IMR-90 (cell line): ENCODE measurements around the gene NUBPL. TPM values are rescaled to one million over a fixed set of nuclear protein-coding genes. Genes with fewer than 3 reads are reported as not detected.

Experiments
- ATAC-seq: fragments of 200-7000 bp; cut with Tn5 transposase; 2 replicates; pipeline ENCODE4 v1.9.1; 2020; ENCODE audit warnings: low read depth, mild to moderate bottlenecking, moderate library complexity
- BruUV-seq: library from RNA; stranded (reverse); fragments of 400-500 nt; replicated peaks from 2 replicates; lab custom pipeline; 2021; lab: Mats Ljungman, UMichigan
- CTCF ChIA-PET: fragments of 300-600 bp; formaldehyde crosslinking; extraction: SDS; loops from one replicate; lab custom pipeline; 2021; ENCODE audit warnings: antibody characterized with exemption; lab: Yijun Ruan, JAX
- POLR2A ChIA-PET: fragments of 300-600 bp; sonication (Branson Sonifier 250); formaldehyde crosslinking; loops from one replicate; lab custom pipeline; 2022; ENCODE audit warnings: antibody characterized with exemption; ENCODE audit not compliant: unreplicated experiment; lab: Charles Lee
- DNase-seq: peaks from one replicate; pipeline ENCODE4 v3.0.0; 2013
- H2AFZ ChIP-seq: replicated peaks from 2 replicates; pipeline ENCODE3; 2013; ENCODE audit warnings: low read length, mild to moderate bottlenecking; ENCODE audit not compliant: poor library complexity
- H2AK5ac ChIP-seq: 2 replicates; pipeline ENCODE4 v1.6.1; 2013; ENCODE audit warnings: low read depth, low read length, inconsistent platforms
- H2AK9ac ChIP-seq: replicated peaks from 2 replicates; pipeline ENCODE3; 2013; ENCODE audit warnings: mild to moderate bottlenecking, low read depth, low read length, moderate library complexity; ENCODE audit not compliant: poor library complexity
- H2BK120ac ChIP-seq: 2 replicates; pipeline ENCODE4 v1.6.1; 2013; ENCODE audit warnings: low read depth, low read length, inconsistent platforms
- H2BK15ac ChIP-seq: 3 replicates; pipeline ENCODE4 v1.6.1; 2013; ENCODE audit warnings: low read depth, low read length, inconsistent platforms
- H2BK20ac ChIP-seq: 2 replicates; pipeline ENCODE4 v1.6.1; 2013; ENCODE audit warnings: low read depth, mild to moderate bottlenecking, inconsistent platforms, low read length, moderate library complexity
- H2BK5ac ChIP-seq: 2 replicates; pipeline ENCODE4 v1.6.1; 2013; ENCODE audit warnings: mild to moderate bottlenecking, low read depth, low read length, inconsistent platforms; ENCODE audit not compliant: poor library complexity, severe bottlenecking
- H3K14ac ChIP-seq: replicated peaks from 2 replicates; pipeline ENCODE4 v1.6.1; 2013; ENCODE audit warnings: low read depth, low read length, inconsistent platforms
- H3K18ac ChIP-seq: 2 replicates; pipeline ENCODE4 v1.6.1; 2013; ENCODE audit warnings: low read depth, low read length, control low read depth
- H3K23ac ChIP-seq: 2 replicates; pipeline ENCODE4 v1.6.1; 2013; ENCODE audit warnings: low read depth, low read length, inconsistent platforms
- H3K27ac ChIP-seq: 2 replicates; pipeline ENCODE4 v1.5.1; 2013; ENCODE audit warnings: mild to moderate bottlenecking, control low read depth, low read length; ENCODE audit not compliant: insufficient read depth
- H3K27me3 ChIP-seq: 2 replicates; pipeline ENCODE4 v1.6.1; 2013; ENCODE audit warnings: low read length; ENCODE audit not compliant: control insufficient read depth, insufficient read depth
- H3K36me3 ChIP-seq: 2 replicates; pipeline ENCODE4 v1.6.1; 2013; ENCODE audit warnings: low read length, mixed read lengths; ENCODE audit not compliant: control insufficient read depth, insufficient read depth
- H3K4ac ChIP-seq: 2 replicates; pipeline ENCODE4 v1.6.1; 2013; ENCODE audit warnings: low read depth, low read length, inconsistent platforms
- H3K4me1 ChIP-seq: 2 replicates; pipeline ENCODE4 v1.6.1; 2013; ENCODE audit warnings: low read length, mixed read lengths; ENCODE audit not compliant: control insufficient read depth, insufficient read depth
- H3K4me2 ChIP-seq: 2 replicates; pipeline ENCODE4 v1.6.1; 2013; ENCODE audit warnings: low read depth, mild to moderate bottlenecking, control low read depth, low read length, moderate library complexity
- H3K4me3 ChIP-seq: 2 replicates; pipeline ENCODE4 v1.5.1; 2013; ENCODE audit warnings: low read depth, mild to moderate bottlenecking, control low read depth, low read length, moderate library complexity; ENCODE audit not compliant: insufficient read depth
- H3K56ac ChIP-seq: 2 replicates; pipeline ENCODE4 v1.6.1; 2013; ENCODE audit warnings: low read length, inconsistent platforms; ENCODE audit not compliant: insufficient read depth; ENCODE audit errors: extremely low read depth
- H3K79me1 ChIP-seq, 2 experiments: 2 replicates each; pipeline ENCODE4 v1.6.1; 2013; ENCODE audit warnings: low read length in 2 of 2, inconsistent platforms in 1 of 2, low read depth in 1 of 2
- H3K9ac ChIP-seq: 2 replicates; pipeline ENCODE4 v1.6.1; 2013; ENCODE audit warnings: low read depth, low read length, control low read depth
- H3K9me1 ChIP-seq: 2 replicates; pipeline ENCODE4 v1.6.1; 2013; ENCODE audit warnings: low read length, inconsistent platforms; ENCODE audit not compliant: insufficient read depth
- H3K9me3 ChIP-seq: 2 replicates; pipeline ENCODE4 v1.6.1; 2013; ENCODE audit warnings: low read length; ENCODE audit not compliant: control insufficient read depth, insufficient read depth
- H4K20me1 ChIP-seq: 2 replicates; pipeline ENCODE4 v1.6.1; 2013; ENCODE audit warnings: low read length, inconsistent platforms; ENCODE audit not compliant: insufficient read depth
- H4K5ac ChIP-seq: 2 replicates; pipeline ENCODE4 v1.6.1; 2013; ENCODE audit warnings: mild to moderate bottlenecking, low read depth, low read length, control low read depth
- H4K8ac ChIP-seq, 2 experiments: 2 replicates each; pipeline ENCODE4 v1.6.1; 2013; ENCODE audit warnings: low read depth in 2 of 2, low read length in 2 of 2, control low read depth in 1 of 2, inconsistent platforms in 1 of 2
- H4K91ac ChIP-seq: 2 replicates; pipeline ENCODE4 v1.6.1; 2013; ENCODE audit warnings: low read depth, low read length, inconsistent platforms; ENCODE audit not compliant: insufficient read depth
- BHLHE40 ChIP-seq: fragments of 150-350 bp; IDR thresholded peaks from 2 replicates; pipeline ENCODE4 v1.6.1; 2016; ENCODE audit warnings: mild to moderate bottlenecking, low read depth, low read length
- CEBPB ChIP-seq: IDR thresholded peaks from 2 replicates; pipeline ENCODE4 v1.6.1; 2012; ENCODE audit warnings: low read depth, low read length, improper control_type of control experiment
- CHD1 ChIP-seq: IDR thresholded peaks from 2 replicates; pipeline ENCODE4 v1.6.1; 2012; ENCODE audit warnings: low read depth, low read length, improper control_type of control experiment
- CTCF ChIP-seq: conservative IDR thresholded peaks from 2 replicates; pipeline ENCODE4 v1.5.1; 2012; ENCODE audit warnings: mild to moderate bottlenecking, low read depth, low read length, improper control_type of control experiment
- MAFK ChIP-seq: IDR thresholded peaks from 2 replicates; pipeline ENCODE4 v1.6.1; 2012; ENCODE audit warnings: low read depth, low read length, improper control_type of control experiment
- MAZ ChIP-seq: IDR thresholded peaks from 2 replicates; pipeline ENCODE4 v1.6.1; 2012; ENCODE audit warnings: low read depth, mild to moderate bottlenecking, low read length, improper control_type of control experiment, moderate library complexity, borderline replicate concordance
- MXI1 ChIP-seq: IDR thresholded peaks from 2 replicates; pipeline ENCODE4 v1.6.1; 2012; ENCODE audit warnings: low read depth, mild to moderate bottlenecking, low read length, moderate library complexity, borderline replicate concordance
- POLR2A ChIP-seq: IDR thresholded peaks from 2 replicates; pipeline ENCODE4 v1.6.1; 2012; ENCODE audit warnings: mild to moderate bottlenecking, low read depth, low read length
- RAD21 ChIP-seq: IDR thresholded peaks from 2 replicates; pipeline ENCODE4 v1.6.1; 2012; ENCODE audit warnings: low read length, improper control_type of control experiment
- RCOR1 ChIP-seq: IDR thresholded peaks from 2 replicates; pipeline ENCODE4 v1.6.1; 2012; ENCODE audit warnings: mild to moderate bottlenecking, low read length, improper control_type of control experiment; ENCODE audit not compliant: insufficient replicate concordance
- RFX5 ChIP-seq: IDR thresholded peaks from 2 replicates; pipeline ENCODE4 v1.8.0; 2012; ENCODE audit warnings: low read depth, mild to moderate bottlenecking, low read length, moderate library complexity
- SMC3 ChIP-seq: fragments of 150-350 bp; IDR thresholded peaks from 2 replicates; pipeline ENCODE4 v1.6.1; 2016; ENCODE audit warnings: low read depth, mild to moderate bottlenecking, antibody characterized with exemption, low read length, moderate library complexity
- dilution Hi-C: fragments of 300-500 bp; cut with HindIII; formaldehyde crosslinking; loops from one replicate; pipeline ENCODE4 v1.14.3; 2018; ENCODE audit warnings: low sequenced_read_pairs; ENCODE audit not compliant: unreplicated experiment
- in situ Hi-C: fragments of 300-500 bp; cut with MboI; formaldehyde crosslinking; loops from 3 replicates; pipeline ENCODE4 v1.14.3; 2019; ENCODE audit warnings: low sequenced_read_pairs, inconsistent platforms, mixed read lengths
- intact Hi-C: fragments of 100-400 bp; cut with micrococcal nuclease; formaldehyde crosslinking; loops from 2 replicates; pipeline ENCODE4 v1.10.0; 2022
- polyA plus RNA-seq, 3 experiments: library from polyadenylated mRNA; depleted of rRNA; stranded (reverse); fragments of >200 nt; gene quantifications; 2 replicates each; pipeline ENCODE4 v1.2.3, GENCODE V29; 2012; ENCODE audit warnings: low replicate concordance in 1 of 3
- total RNA-seq: library from RNA; depleted of rRNA; stranded (reverse); fragments of >200 nt; gene quantifications from 2 replicates; pipeline ENCODE4 v1.2.3, GENCODE V29; 2012

Gene NUBPL
- total and polyA plus RNA-seq, 2 of the 4 experiments (the other 2 are of a cell fraction), result 5.4 to 11.5 TPM

- H4K91ac ChIP-seq, result no peak overlapping the region
- no peak overlapping the region for H3K4ac ChIP-seq
- no peaks in the 10 kb centered on the region for H4K20me1 ChIP-seq
- H4K5ac ChIP-seq, result no peak overlapping the region
- CTCF ChIA-PET, result interaction anchor here (1.1 kb wide), 1 partner anchor 248 kb away, joined by 3 read pairs; no protein-coding TSS in a partner anchor
- H3K56ac ChIP-seq, result no peak overlapping the region
- H2AK5ac ChIP-seq, result no peak overlapping the region
- no peak overlapping the region for H3K23ac ChIP-seq
- no peak overlapping the region for H2BK15ac ChIP-seq
- POLR2A ChIA-PET, result no interaction called here
- no peak overlapping the region for H4K8ac ChIP-seq
- H3K14ac ChIP-seq, result no peak overlapping the region
- H2BK5ac ChIP-seq, result no peak overlapping the region
- H3K9me1 ChIP-seq, result no peaks in the 10 kb centered on the region
- no peaks in the 10 kb centered on the region for H3K36me3 ChIP-seq
- H3K4me1 ChIP-seq, result no peaks in the 10 kb centered on the region
- no peak overlapping the region for H3K27ac ChIP-seq
- in situ Hi-C loops (no loop called here), intact Hi-C loops (no loop called here), dilution Hi-C loops (no loop called here)
- H3K9me3 ChIP-seq, result no peaks in the 10 kb centered on the region
- H3K27me3 ChIP-seq, result no peaks in the 10 kb centered on the region
- no peak overlapping the region for H3K4me2 ChIP-seq
- ATAC-seq (no peak), DNase-seq (no peak)
- H3K18ac ChIP-seq, result no peak overlapping the region
- no peak overlapping the region for H2BK20ac ChIP-seq
- H3K9ac ChIP-seq, result no peak overlapping the region
- no peak overlapping the region for H3K4me3 ChIP-seq
- no peak overlapping the region for H2BK120ac ChIP-seq
- no TSS peak for BruUV-seq
- TF ChIP-seq CHD1 (no peak), CEBPB (no peak), RAD21 (no peak), CTCF (no peak), RCOR1 (no peak), SMC3 (no peak), RFX5 (no peak), MXI1 (no peak), MAFK (no peak), POLR2A (no peak), BHLHE40 (no peak), MAZ (no peak)
- no peak overlapping the region for H2AFZ ChIP-seq
- H2AK9ac ChIP-seq, result no peak overlapping the region
- H3K79me1 ChIP-seq, result no peaks in the 10 kb centered on the region
These were observed 231.5 kb downstream of the NUBPL start for GRCh38 chr14:31792726-31793125.
